Measurements from ENCODE around the gene OR4C6. TPM values are rescaled to one million over a fixed set of nuclear protein-coding genes. Genes with fewer than 3 reads are reported as not detected.

OR4C6 gene
- total RNA-seq, 1 donor from 2014 or later = not detected

GRCh38 chr11:55697817-55698216, 35.8 kb downstream of the OR4C6 start:
- no peak overlapping the region for H3K4me3 Mint-ChIP-seq (ENCODE audit: unreplicated experiment)
- no peak for DNase-seq (ENCODE audit: low spot score)
- no peak overlapping the region for H3K27ac Mint-ChIP-seq (ENCODE audit: unreplicated experiment)
- H3K9me3 Mint-ChIP-seq (ENCODE audit: low read depth) = peaks cover 21% of the 10 kb centered on the region
- no peaks in the 10 kb centered on the region for H3K4me1 Mint-ChIP-seq (ENCODE audit: low read depth)
- no peaks in the 10 kb centered on the region for H3K36me3 Mint-ChIP-seq (ENCODE audit: low read depth)
- H3K27me3 Mint-ChIP-seq (ENCODE audit: low read depth) = no peaks in the 10 kb centered on the region
- no peak for TF ChIP-seq CTCF (IDR thresholded peaks at IDR 0.05)

- peaks cover 3% of the 10 kb centered on the region for H3K36me3 Mint-ChIP-seq (ENCODE audit: low read depth)
- H3K9me3 Mint-ChIP-seq (ENCODE audit: low read depth) = peaks cover 26% of the 10 kb centered on the region
- TF ChIP-seq CTCF (IDR thresholded peaks at IDR 0.05) = no peak
- no peak for DNase-seq (ENCODE audit: low spot score)
- no peak overlapping the region for H3K27ac Mint-ChIP-seq (ENCODE audit: unreplicated experiment)
- no peaks in the 10 kb centered on the region for H3K4me1 Mint-ChIP-seq (ENCODE audit: low read depth)
- H3K4me3 Mint-ChIP-seq (ENCODE audit: unreplicated experiment) = no peak overlapping the region
- no peaks in the 10 kb centered on the region for H3K27me3 Mint-ChIP-seq (ENCODE audit: low read depth)
These were observed 39.4 kb downstream of the OR4C6 start for GRCh38 chr11:55701429-55701828.

GRCh38 chr11:55707029-55707428, 45.0 kb downstream of the OR4C6 start:
- Mint-ChIP-seq H3K4me3 (ENCODE audit: unreplicated experiment) (no peak overlapping the region), H3K9me3 (ENCODE audit: low read depth) (peaks cover 14% of the 10 kb centered on the region), H3K4me1 (ENCODE audit: low read depth) (no peaks in the 10 kb centered on the region), H3K27ac (ENCODE audit: unreplicated experiment) (no peak overlapping the region), H3K27me3 (ENCODE audit: low read depth) (no peaks in the 10 kb centered on the region), H3K36me3 (ENCODE audit: low read depth) (peaks cover 3% of the 10 kb centered on the region)
- DNase-seq (ENCODE audit: low spot score) = no peak
- peak; percentile 84 for TF ChIP-seq CTCF (IDR thresholded peaks at IDR 0.05)

GRCh38 chr11:55714982-55715888, 53.2 kb downstream of the OR4C6 start:
- no peaks in the 10 kb centered on the region for H3K27me3 Mint-ChIP-seq (ENCODE audit: low read depth)
- no peak overlapping the region for H3K27ac Mint-ChIP-seq (ENCODE audit: unreplicated experiment)
- H3K9me3 Mint-ChIP-seq (ENCODE audit: low read depth) = peaks cover 12% of the 10 kb centered on the region
- no peaks in the 10 kb centered on the region for H3K4me1 Mint-ChIP-seq (ENCODE audit: low read depth)
- peak; percentile 13 for TF ChIP-seq CTCF (IDR thresholded peaks at IDR 0.05)
- H3K4me3 Mint-ChIP-seq (ENCODE audit: unreplicated experiment) = no peak overlapping the region
- DNase-seq (ENCODE audit: low spot score) = no peak
- no peaks in the 10 kb centered on the region for H3K36me3 Mint-ChIP-seq (ENCODE audit: low read depth)

Other genes with a start within 250 kb of the OR4C6 start
- not detected in 3 replicates for gene OR4C15, start 107.7 kb upstream of the OR4C6 start, total RNA-seq
- gene OR4C16, start 90.1 kb upstream of the OR4C6 start, total RNA-seq = not detected in 3 replicates
- not detected in 3 replicates for gene OR4C11, start 54.6 kb upstream of the OR4C6 start, total RNA-seq
- gene OR4P4, start 27.1 kb upstream of the OR4C6 start, total RNA-seq = not detected in 3 replicates
- gene OR4S2, start 13.9 kb upstream of the OR4C6 start, total RNA-seq = not detected in 3 replicates
- not detected in 3 replicates for gene OR5D13, start 111.2 kb downstream of the OR4C6 start, total RNA-seq
- gene OR5D14, start 133.4 kb downstream of the OR4C6 start, total RNA-seq = not detected in 3 replicates
- not detected in 3 replicates for gene OR5L1, start 149.2 kb downstream of the OR4C6 start, total RNA-seq
- gene OR5D18, start 157.4 kb downstream of the OR4C6 start, total RNA-seq = not detected in 3 replicates
- gene OR5L2, start 165.0 kb downstream of the OR4C6 start, total RNA-seq = not detected in 3 replicates
- gene OR5D16, start 176.6 kb downstream of the OR4C6 start, total RNA-seq = not detected in 3 replicates
- gene TRIM51, start 221.1 kb downstream of the OR4C6 start, total RNA-seq = not detected in 3 replicates

Data from chondrocyte (in vitro differentiated cells).